SK-N-SH (cell line): ENCODE data around the gene TEX44.

Experiments
- EP300 ChIP-seq, 2 experiments: IDR thresholded peaks; 2 replicates each; pipeline versions ENCODE4 v1.4.0 to v1.6.1; 2012; ENCODE audit warnings: borderline replicate concordance in 1 of 2, low read depth in 1 of 2, low read length in 1 of 2
- EZH2phosphoT487 ChIP-seq: fragments of 200-600 bp; sonication (generic); IDR thresholded peaks from 2 replicates; pipeline ENCODE4 v1.6.1; 2017; ENCODE audit warnings: low read depth, mixed run types, mild to moderate bottlenecking, antibody characterized with exemption, moderate library complexity, borderline replicate concordance
- FOXJ3 ChIP-seq: sonication (generic); formaldehyde crosslinking; IDR thresholded peaks from 2 replicates; pipeline ENCODE4 v1.5.1; 2020; ENCODE audit warnings: mild to moderate bottlenecking, missing genetic modification reagents
- NRF1 ChIP-seq: IDR thresholded peaks from 2 replicates; pipeline ENCODE4 v1.6.1; 2012; ENCODE audit warnings: low read depth, mild to moderate bottlenecking, low read length
- POLR2AphosphoS5 ChIP-seq: IDR thresholded peaks from 2 replicates; pipeline ENCODE4 v1.6.1; 2012; ENCODE audit warnings: low read depth, low read length
- RCOR1 ChIP-seq: fragments of 150-350 bp; IDR thresholded peaks from 2 replicates; pipeline ENCODE4 v1.6.1; 2017; ENCODE audit warnings: antibody characterized with exemption, low read length
- RFX5 ChIP-seq: IDR thresholded peaks from 2 replicates; pipeline ENCODE4 v1.6.1; 2012; ENCODE audit warnings: mild to moderate bottlenecking, improper control_type of control experiment, low read length
- YY1 ChIP-seq: IDR thresholded peaks from 2 replicates; pipeline ENCODE4 v1.4.0; 2012; ENCODE audit warnings: low read depth, mild to moderate bottlenecking
- TF ChIP-seq, protein P1 (sequence below): IDR thresholded peaks from 2 replicates; pipeline ENCODE4 v1.6.1; 2012; ENCODE audit warnings: mild to moderate bottlenecking, low read depth, low read length, moderate library complexity
- TF ChIP-seq, protein P2 (sequence below): fragments of 200-600 bp; sonication (generic); IDR thresholded peaks from 2 replicates; pipeline ENCODE4 v1.6.1; 2017; ENCODE audit warnings: antibody characterized with exemption, mild to moderate bottlenecking, moderate library complexity
- TF ChIP-seq, protein P3 (sequence below): fragments of 150-350 bp; IDR thresholded peaks from 2 replicates; pipeline ENCODE4 v1.6.1; 2017; ENCODE audit warnings: antibody characterized with exemption, low read length, low read depth, borderline replicate concordance

DNA sequence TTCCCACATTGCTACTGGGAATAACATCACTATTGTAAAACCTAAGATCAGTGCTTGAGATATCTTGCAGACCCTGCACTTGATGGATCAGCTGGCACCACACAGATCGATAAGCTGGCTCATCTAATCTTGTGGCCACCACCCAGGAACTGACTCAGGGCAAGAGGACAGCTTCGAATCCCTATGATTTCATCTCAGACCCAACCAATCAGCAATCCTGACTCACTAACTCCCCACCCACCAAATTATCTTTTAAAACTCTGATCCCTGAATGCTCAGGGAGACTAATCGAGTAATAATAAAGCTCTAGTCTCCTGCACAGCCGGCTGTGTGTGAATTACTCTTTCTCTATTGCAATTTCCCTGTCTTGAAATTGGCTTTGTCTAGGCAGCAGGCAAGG lies 11.3 kb upstream of the TEX44 start:
- TF ChIP-seq, protein P1, sequence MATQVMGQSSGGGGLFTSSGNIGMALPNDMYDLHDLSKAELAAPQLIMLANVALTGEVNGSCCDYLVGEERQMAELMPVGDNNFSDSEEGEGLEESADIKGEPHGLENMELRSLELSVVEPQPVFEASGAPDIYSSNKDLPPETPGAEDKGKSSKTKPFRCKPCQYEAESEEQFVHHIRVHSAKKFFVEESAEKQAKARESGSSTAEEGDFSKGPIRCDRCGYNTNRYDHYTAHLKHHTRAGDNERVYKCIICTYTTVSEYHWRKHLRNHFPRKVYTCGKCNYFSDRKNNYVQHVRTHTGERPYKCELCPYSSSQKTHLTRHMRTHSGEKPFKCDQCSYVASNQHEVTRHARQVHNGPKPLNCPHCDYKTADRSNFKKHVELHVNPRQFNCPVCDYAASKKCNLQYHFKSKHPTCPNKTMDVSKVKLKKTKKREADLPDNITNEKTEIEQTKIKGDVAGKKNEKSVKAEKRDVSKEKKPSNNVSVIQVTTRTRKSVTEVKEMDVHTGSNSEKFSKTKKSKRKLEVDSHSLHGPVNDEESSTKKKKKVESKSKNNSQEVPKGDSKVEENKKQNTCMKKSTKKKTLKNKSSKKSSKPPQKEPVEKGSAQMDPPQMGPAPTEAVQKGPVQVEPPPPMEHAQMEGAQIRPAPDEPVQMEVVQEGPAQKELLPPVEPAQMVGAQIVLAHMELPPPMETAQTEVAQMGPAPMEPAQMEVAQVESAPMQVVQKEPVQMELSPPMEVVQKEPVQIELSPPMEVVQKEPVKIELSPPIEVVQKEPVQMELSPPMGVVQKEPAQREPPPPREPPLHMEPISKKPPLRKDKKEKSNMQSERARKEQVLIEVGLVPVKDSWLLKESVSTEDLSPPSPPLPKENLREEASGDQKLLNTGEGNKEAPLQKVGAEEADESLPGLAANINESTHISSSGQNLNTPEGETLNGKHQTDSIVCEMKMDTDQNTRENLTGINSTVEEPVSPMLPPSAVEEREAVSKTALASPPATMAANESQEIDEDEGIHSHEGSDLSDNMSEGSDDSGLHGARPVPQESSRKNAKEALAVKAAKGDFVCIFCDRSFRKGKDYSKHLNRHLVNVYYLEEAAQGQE: no peak
- TF ChIP-seq EZH2phosphoT487: no peak
- TF ChIP-seq, protein P2, sequence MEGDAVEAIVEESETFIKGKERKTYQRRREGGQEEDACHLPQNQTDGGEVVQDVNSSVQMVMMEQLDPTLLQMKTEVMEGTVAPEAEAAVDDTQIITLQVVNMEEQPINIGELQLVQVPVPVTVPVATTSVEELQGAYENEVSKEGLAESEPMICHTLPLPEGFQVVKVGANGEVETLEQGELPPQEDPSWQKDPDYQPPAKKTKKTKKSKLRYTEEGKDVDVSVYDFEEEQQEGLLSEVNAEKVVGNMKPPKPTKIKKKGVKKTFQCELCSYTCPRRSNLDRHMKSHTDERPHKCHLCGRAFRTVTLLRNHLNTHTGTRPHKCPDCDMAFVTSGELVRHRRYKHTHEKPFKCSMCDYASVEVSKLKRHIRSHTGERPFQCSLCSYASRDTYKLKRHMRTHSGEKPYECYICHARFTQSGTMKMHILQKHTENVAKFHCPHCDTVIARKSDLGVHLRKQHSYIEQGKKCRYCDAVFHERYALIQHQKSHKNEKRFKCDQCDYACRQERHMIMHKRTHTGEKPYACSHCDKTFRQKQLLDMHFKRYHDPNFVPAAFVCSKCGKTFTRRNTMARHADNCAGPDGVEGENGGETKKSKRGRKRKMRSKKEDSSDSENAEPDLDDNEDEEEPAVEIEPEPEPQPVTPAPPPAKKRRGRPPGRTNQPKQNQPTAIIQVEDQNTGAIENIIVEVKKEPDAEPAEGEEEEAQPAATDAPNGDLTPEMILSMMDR: no peak
- TF ChIP-seq, protein P3, sequence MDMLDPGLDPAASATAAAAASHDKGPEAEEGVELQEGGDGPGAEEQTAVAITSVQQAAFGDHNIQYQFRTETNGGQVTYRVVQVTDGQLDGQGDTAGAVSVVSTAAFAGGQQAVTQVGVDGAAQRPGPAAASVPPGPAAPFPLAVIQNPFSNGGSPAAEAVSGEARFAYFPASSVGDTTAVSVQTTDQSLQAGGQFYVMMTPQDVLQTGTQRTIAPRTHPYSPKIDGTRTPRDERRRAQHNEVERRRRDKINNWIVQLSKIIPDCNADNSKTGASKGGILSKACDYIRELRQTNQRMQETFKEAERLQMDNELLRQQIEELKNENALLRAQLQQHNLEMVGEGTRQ: no peak
- TF ChIP-seq RFX5: no peak
- no peak for TF ChIP-seq NRF1
- TF ChIP-seq EP300 (IDR thresholded peaks at IDR 0.05; ENCODE audit: borderline replicate concordance in 1 of 2, low read depth in 1 of 2, low read length in 1 of 2): no peak
- TF ChIP-seq RCOR1: no peak
- TF ChIP-seq YY1: no peak
- TF ChIP-seq FOXJ3 (CRISPR knock-in tag): no peak
- no peak for TF ChIP-seq POLR2AphosphoS5
